NCI-H2171 treated with DMSO at 0.1 percent for 48 hours (cell line): ENCODE data around the gene LHFPL2.
"Not testable (repeated sequence)": the region's sequence is repeated elsewhere in the genome, so short reads cannot be mapped to it uniquely, and the experiment has no call there.

Experiments
- DNase-seq: peaks from one replicate; lab custom pipeline; 2025; lab: John Stamatoyannopoulos, UW

LHFPL2 gene

DNA sequence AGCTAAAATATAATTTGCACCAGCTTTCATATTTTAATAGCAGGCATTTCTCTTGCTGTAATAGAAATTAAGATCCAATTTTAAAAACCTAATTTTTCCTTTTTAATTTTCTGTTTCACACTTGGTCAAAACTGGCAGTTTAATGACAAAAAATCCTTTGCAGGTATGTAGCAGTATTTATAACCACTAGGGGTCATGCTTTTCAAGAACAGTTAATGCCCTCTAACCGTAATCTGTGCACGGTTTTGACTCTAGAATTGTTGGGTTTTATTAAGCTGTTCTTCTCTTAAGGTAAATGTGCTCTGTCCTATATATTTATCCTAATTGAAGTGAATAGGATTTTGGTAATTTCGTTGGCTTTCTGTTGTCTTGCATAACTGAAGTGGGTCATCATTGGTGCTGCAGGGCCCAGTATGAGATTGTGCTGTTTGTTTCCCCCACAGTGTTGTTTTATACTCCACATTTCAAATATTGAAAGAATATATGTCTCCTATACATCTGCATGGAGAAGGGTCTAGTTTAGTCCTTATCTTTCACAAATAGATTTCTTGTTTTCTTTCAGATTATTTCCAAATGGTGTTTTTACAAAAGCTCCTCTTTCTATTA is 180.7 kb downstream of the LHFPL2 start:
- DNase-seq = peak; percentile 41

DNA sequence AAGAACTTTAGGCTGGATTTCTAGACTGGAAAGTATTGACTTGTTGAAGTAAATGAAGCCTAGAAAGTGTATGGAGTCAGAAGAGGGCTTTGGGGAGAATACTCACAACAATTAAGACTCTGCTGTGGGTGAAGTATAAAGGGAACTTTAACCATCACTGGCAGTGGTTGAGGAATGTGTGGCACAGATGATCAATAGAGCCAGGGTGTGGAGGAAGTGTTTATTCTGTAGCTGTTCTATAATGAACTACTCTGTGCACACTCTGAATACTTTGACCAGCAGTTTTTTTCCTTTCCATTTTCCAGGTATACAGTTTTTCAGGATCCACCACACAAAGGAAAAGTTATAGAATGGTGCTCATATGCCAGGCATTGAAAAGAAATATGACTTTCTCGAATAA is 181.4 kb downstream of the LHFPL2 start:
- no peak for DNase-seq

DNA sequence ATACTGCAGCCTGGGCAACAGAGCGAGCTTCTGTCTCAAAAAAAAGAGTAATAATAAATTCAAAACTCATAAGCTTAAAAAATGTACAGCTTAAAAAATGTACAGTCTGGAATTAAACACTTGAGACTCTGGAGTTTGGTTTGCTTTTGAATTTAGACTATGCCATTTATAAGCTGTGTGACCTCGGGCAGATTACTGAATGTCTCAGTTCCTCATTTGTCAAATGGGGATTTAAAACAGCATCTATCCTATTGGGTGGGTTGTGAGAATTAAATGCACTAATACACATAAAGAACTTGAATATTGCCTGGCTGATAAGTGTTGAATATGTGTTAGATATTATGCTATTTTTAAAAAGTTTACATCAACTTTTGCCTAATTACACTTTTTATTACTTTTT is 189.7 kb downstream of the LHFPL2 start:
- DNase-seq = no peak

DNA sequence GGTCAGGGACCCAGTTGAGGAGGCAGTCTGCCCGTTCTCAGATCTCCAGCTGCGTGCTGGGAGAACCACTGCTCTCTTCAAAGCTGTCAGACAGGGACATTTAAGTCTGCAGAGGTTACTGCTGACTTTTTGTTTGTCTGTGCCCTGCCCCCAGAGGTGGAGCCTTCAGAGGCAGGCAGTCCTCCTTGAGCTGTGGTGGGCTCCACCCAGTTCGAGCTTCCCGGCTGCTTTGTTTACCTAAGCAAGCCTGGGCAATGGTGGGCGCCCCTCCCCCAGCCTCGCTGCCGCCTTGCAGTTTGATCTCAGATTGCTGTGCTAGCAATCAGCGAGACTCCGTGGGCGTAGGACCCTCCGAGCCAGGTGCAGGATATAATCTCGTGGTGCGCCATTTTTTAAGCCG is 191.1 kb downstream of the LHFPL2 start:
- not testable (repeated sequence) for DNase-seq

DNA sequence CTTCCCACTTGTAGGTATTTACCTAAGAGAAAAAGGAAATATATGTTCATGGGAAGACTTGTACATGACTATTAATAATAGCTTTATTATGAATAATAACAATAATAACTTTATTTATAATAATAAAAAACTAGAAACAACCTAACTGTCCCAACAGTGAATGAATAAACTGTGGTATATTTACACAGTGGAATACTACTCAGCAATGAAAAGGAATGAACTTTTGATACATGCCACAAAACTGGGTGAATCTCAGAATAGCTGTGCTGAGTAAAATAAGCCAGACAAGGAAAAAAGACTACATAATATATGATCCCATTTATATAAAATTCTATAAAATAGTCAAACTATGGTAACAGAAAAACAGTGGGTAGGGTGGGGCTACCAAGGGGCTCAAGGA is 199.5 kb downstream of the LHFPL2 start:
- no peak for DNase-seq

DNA sequence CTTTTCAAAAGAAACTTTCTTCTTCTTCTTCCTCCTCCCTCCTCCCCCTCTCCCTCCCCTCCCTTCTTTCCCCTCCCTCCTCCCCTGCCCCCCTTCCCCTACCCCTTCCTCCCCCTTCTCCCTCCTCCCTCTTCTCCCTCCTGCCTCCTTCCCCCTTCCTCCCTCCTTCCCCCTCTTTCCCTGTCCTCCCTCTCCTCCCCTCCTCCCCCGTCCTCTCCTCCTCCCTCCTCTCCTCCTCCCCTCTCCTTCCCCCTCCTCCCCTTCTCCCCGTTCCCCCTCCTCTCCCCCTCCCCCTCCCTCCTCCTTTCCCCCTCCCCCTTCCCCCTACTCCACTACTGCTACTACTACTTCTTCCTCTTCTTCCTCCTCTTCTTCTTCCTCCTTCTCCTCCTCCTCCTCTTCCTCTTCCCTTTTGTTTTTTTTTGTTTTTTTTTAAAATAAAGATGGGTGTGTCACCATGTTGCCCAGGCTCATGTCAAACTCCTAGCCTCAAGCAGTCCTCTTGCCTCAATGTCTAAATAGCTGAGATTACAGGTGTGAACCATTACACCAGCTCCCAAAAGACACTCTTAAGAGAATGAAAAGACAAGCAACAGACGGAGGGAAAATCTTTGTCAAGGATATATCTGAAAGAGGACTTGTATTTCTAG is 200.7 kb downstream of the LHFPL2 start:
- DNase-seq = no peak
